Endodermal cell (in vitro differentiated cells): Measurements from ENCODE around the gene MBNL3. TPM values are rescaled to one million over a fixed set of nuclear protein-coding genes. Genes with fewer than 3 reads are reported as not detected.

Source experiments
- DNase-seq: peaks from one replicate; pipeline ENCODE4 v3.0.0-alpha.2; 2017
- H3K27ac ChIP-seq: 2 replicates; pipeline ENCODE4 v1.5.1; 2013; ENCODE audit warnings: mild to moderate bottlenecking, low read depth, low read length, moderate library complexity
- H3K27me3 ChIP-seq: 2 replicates; pipeline ENCODE4 v1.6.1; 2013; ENCODE audit warnings: mild to moderate bottlenecking, low read length, moderate library complexity; ENCODE audit not compliant: insufficient read depth, control insufficient read depth, poor library complexity, severe bottlenecking
- H3K36me3 ChIP-seq: 2 replicates; pipeline ENCODE4 v1.7.0; 2013; ENCODE audit warnings: mild to moderate bottlenecking, low read length, moderate library complexity; ENCODE audit not compliant: control insufficient read depth, insufficient read depth
- H3K4me1 ChIP-seq: one replicate; pipeline ENCODE4 v1.7.0; 2013; ENCODE audit warnings: low read length; ENCODE audit not compliant: control insufficient read depth, insufficient read depth
- H3K4me3 ChIP-seq: 2 replicates; pipeline ENCODE4 v1.5.1; 2013; ENCODE audit warnings: mild to moderate bottlenecking, low read length, moderate library complexity
- H3K9ac ChIP-seq: 2 replicates; pipeline ENCODE4 v1.6.1; 2013; ENCODE audit warnings: mild to moderate bottlenecking, low read length, moderate library complexity; ENCODE audit not compliant: poor library complexity, severe bottlenecking; ENCODE audit errors: extremely low read depth
- H3K9me3 ChIP-seq: 2 replicates; pipeline ENCODE4 v1.6.1; 2013; ENCODE audit warnings: mild to moderate bottlenecking, low read length, moderate library complexity; ENCODE audit not compliant: control insufficient read depth
- H3K27ac Mint-ChIP-seq: 2 replicates; pipeline ENCODE4 v1.8.0; 2020; ENCODE audit warnings: mixed read lengths
- H3K27me3 Mint-ChIP-seq: 2 replicates; pipeline ENCODE4 v1.8.0; 2021; ENCODE audit warnings: mild to moderate bottlenecking, mixed read lengths; ENCODE audit not compliant: insufficient read depth
- H3K36me3 Mint-ChIP-seq: 2 replicates; pipeline ENCODE4 v1.8.0; 2020; ENCODE audit warnings: low read depth, mixed read lengths
- H3K4me1 Mint-ChIP-seq: 2 replicates; pipeline ENCODE4 v1.8.0; 2020; ENCODE audit warnings: mixed read lengths
- H3K4me3 Mint-ChIP-seq: 2 replicates; pipeline ENCODE4 v1.8.0; 2020; ENCODE audit warnings: mild to moderate bottlenecking, moderate library complexity, mixed read lengths
- H3K9me3 Mint-ChIP-seq: 2 replicates; pipeline ENCODE4 v1.8.0; 2020; ENCODE audit warnings: mild to moderate bottlenecking, mixed read lengths
- CTCF ChIP-seq: fragments of 200-600 bp; sonication (generic); conservative IDR thresholded peaks from 2 replicates; pipeline ENCODE4 v1.5.0; 2021; ENCODE audit warnings: antibody characterized with exemption, mild to moderate bottlenecking
- WGBS, 2 experiments: methylation state at CpG; one replicate each; pipeline versions ENCODE4 v1.1.5 to v1.1.7; 2013; ENCODE audit warnings: missing lambda C conversion rate in 2 of 2, mixed read lengths in 1 of 2; ENCODE audit not compliant: insufficient coverage in 1 of 2, insufficient read length in 1 of 2; 5-methylcytosine and 5-hydroxymethylcytosine counted together
- total RNA-seq, 2 donors: library from RNA; stranded (reverse); fragmentation: NEBNext Ultra II Directional in 1 of 2; extraction: Animal tissue kit (Norgen Biotek cat#: 25700) in 1 of 2; gene quantifications; 2 replicates in 1 of 2; 3 replicates in 1 of 2; pipeline ENCODE4 v1.2.1, GENCODE V29; 2021

MBNL3 gene
- total RNA-seq, 2 donors from 2014 or later = 17.0 to 33.4 TPM

- no peaks in the 10 kb centered on the region for H3K36me3 Mint-ChIP-seq
- Histone ChIP-seq H3K36me3 (no peaks in the 10 kb centered on the region), H3K27me3 (no peaks in the 10 kb centered on the region), H3K9ac (no peak overlapping the region), H3K27ac (no peak overlapping the region), H3K4me3 (no peak overlapping the region), H3K4me1 (no peaks in the 10 kb centered on the region), H3K9me3 (no peaks in the 10 kb centered on the region)
- H3K27ac Mint-ChIP-seq = no peak overlapping the region
- WGBS, 2 experiments = 94 to 100% methylated on average over 1 to 3 of the region's 3 CpGs
- no peak overlapping the region for H3K4me3 Mint-ChIP-seq
- no peaks in the 10 kb centered on the region for H3K9me3 Mint-ChIP-seq
- no peak for TF ChIP-seq CTCF
- DNase-seq = no peak
- no peaks in the 10 kb centered on the region for H3K27me3 Mint-ChIP-seq
- peaks cover 5% of the 10 kb centered on the region for H3K4me1 Mint-ChIP-seq
Observed at GRCh38 chrX:132467989-132468388, 20.8 kb downstream of the MBNL3 start.

GRCh38 chrX:132467026-132467425 lies 21.8 kb downstream of the MBNL3 start:
- no peak for DNase-seq
- Mint-ChIP-seq H3K4me3 (no peak overlapping the region), H3K27me3 (no peaks in the 10 kb centered on the region)

GRCh38 chrX:132463411-132463810 lies 25.4 kb downstream of the MBNL3 start:
- H3K9me3 ChIP-seq = no peaks in the 10 kb centered on the region
- H3K4me3 ChIP-seq = no peak overlapping the region
- no peaks in the 10 kb centered on the region for H3K27me3 ChIP-seq
- no peaks in the 10 kb centered on the region for H3K27me3 Mint-ChIP-seq
- no peaks in the 10 kb centered on the region for H3K9me3 Mint-ChIP-seq
- peak; percentile 63 for DNase-seq
- no peaks in the 10 kb centered on the region for H3K36me3 Mint-ChIP-seq
- no peaks in the 10 kb centered on the region for H3K4me1 Mint-ChIP-seq
- peak; percentile 96 for TF ChIP-seq CTCF
- no peaks in the 10 kb centered on the region for H3K36me3 ChIP-seq
- 78% methylated on average over 6 of the region's 8 CpGs; no CpG with 5 or more reads in 1 of the 2 experiments for WGBS, 2 experiments
- no peak overlapping the region for H3K27ac ChIP-seq
- no peak overlapping the region for H3K4me3 Mint-ChIP-seq
- H3K27ac Mint-ChIP-seq = no peak overlapping the region
- no peak overlapping the region for H3K9ac ChIP-seq
- H3K4me1 ChIP-seq = no peaks in the 10 kb centered on the region

More at GRCh38 chrX:132467026-132467425, 21.8 kb downstream of the MBNL3 start:
- Histone ChIP-seq H3K36me3 (no peaks in the 10 kb centered on the region), H3K9me3 (no peaks in the 10 kb centered on the region), H3K9ac (no peak overlapping the region), H3K27me3 (no peaks in the 10 kb centered on the region), H3K4me3 (no peak overlapping the region), H3K27ac (no peak overlapping the region), H3K4me1 (no peaks in the 10 kb centered on the region)
- TF ChIP-seq CTCF = no peak
- H3K4me1 Mint-ChIP-seq = peaks cover 3% of the 10 kb centered on the region
- WGBS, 2 experiments = 88% methylated on average over 3 of the region's 3 CpGs; no CpG with 5 or more reads in 1 of the 2 experiments
- no peak overlapping the region for H3K27ac Mint-ChIP-seq
- no peaks in the 10 kb centered on the region for H3K36me3 Mint-ChIP-seq
- H3K9me3 Mint-ChIP-seq = no peaks in the 10 kb centered on the region
